Fibroblast of skin of right quadriceps (primary cell): ENCODE results near the gene ABI3.
A peak's percentile ranks its signal among the peaks of the same experiment; 100 is the strongest.
"Not testable (repeated sequence)": the region's sequence is repeated elsewhere in the genome, so short reads cannot be mapped to it uniquely, and the experiment has no call there.

ENCODE experiments used
- DNase-seq: peaks from one replicate; pipeline ENCODE4 v3.0.0-alpha.2; 2013

The ABI3 gene

GRCh38 chr17:49260011-49260816, 49.7 kb downstream of the ABI3 start:
- peak; percentile 83 for DNase-seq

DNA sequence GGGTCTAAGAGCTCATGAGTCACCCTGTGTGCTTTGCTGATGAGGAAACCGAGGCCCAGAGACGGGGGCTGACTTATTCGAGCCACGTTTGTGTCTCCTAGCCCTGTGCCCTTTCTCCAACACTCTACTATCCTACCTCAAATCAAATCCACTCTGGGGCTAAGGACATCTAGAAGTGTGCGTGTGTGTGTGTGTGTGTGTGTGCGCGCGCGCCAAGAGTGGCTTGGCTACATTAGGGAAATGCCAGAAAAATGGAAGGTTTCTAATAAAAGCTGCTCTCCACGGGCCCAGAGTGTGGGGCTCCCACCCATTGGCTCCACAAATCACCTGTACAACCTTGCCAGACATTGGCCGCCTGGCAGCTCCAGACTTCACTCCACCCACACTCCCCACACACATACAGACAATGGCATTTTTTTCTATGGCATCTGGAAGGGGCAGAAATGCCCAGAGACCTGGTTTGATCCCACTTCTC, 50.3 kb downstream of the ABI3 start:
- DNase-seq = no peak

- DNase-seq = not testable (repeated sequence)
These were observed 51.0 kb downstream of the ABI3 start for GRCh38 chr17:49261540-49261939.

DNA sequence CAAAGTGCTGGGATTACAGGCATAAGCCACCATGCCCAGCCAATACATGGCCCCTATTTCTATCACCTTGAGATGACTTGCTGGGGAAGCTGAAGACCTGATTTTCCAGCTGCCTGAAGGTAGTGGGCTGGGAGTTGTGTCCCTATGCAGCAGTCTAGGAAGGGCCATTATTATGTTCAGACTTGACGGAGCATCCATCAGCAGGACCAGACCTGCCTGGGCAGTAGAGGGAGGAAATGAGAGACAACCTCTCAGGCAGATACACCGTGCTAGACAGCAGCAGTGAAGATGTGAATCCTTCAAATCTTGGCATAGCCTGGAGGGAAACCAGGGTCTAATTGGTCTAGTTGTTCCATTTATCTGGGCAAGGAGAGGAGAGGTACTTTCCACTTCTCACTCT, 55.7 kb downstream of the ABI3 start:
- no peak for DNase-seq

GRCh38 chr17:49267912-49268311, 57.4 kb downstream of the ABI3 start:
- no peak for DNase-seq

DNA sequence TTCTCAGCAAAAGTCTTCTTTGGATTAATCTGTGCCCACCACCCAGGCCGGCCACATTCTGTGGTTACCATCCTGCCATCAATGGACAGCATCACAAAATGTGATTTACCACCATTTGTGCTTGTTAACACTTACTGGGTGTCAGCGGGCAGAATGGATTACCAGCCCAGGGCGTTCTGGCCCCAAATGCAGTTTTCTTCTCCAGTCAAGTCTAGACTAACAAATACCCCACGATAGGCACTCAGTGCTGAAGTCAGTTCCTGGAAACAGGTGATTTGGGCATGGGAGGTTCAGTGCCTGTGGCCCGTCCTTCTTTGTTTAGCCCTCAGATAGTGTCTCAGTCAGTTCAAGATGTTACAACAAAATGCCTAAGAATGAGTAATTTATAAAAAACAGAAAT, 58.8 kb downstream of the ABI3 start:
- DNase-seq = no peak
